ENCODE results near the gene CITED2.

CITED2 gene

GRCh38 chr6:139406577-139407343 lies 32.3 kb upstream of the CITED2 start:
- DNase-seq (ENCODE audit: low read depth, low spot score), result no peak
- Histone ChIP-seq H3K4me1 (ENCODE audit: control insufficient read depth, insufficient read depth, low read length) (peaks cover 1% of the 10 kb centered on the region; the same call in 1 of the 2 replicates), H3K27ac (ENCODE audit: low read length) (no peak overlapping the region), H3K27me3 (ENCODE audit: control insufficient read depth, insufficient read depth, low read length) (no peaks in the 10 kb centered on the region), H3K9me3 (ENCODE audit: control insufficient read depth, insufficient read depth, low read length) (no peaks in the 10 kb centered on the region), H3K36me3 (ENCODE audit: control insufficient read depth, insufficient read depth, low read length) (no peaks in the 10 kb centered on the region), H3K4me3 (ENCODE audit: low read length) (no peak overlapping the region)
- no CpG with 5 or more reads among the region's 4 CpGs for WGBS (ENCODE audit: insufficient coverage, insufficient read length)

GRCh38 chr6:139402876-139403386 lies 28.5 kb upstream of the CITED2 start:
- Histone ChIP-seq H3K4me1 (ENCODE audit: control insufficient read depth, insufficient read depth, low read length) (peaks cover 1% of the 10 kb centered on the region; the same call in 1 of the 2 replicates), H3K4me3 (ENCODE audit: low read length) (no peak overlapping the region), H3K36me3 (ENCODE audit: control insufficient read depth, insufficient read depth, low read length) (no peaks in the 10 kb centered on the region), H3K27me3 (ENCODE audit: control insufficient read depth, insufficient read depth, low read length) (peaks cover 6% of the 10 kb centered on the region; the same call in 1 of the 2 replicates), H3K9me3 (ENCODE audit: control insufficient read depth, insufficient read depth, low read length) (no peaks in the 10 kb centered on the region), H3K27ac (ENCODE audit: low read length) (no peak overlapping the region)
- no peak for DNase-seq (ENCODE audit: low read depth, low spot score)
- no CpG with 5 or more reads among the region's 7 CpGs for WGBS (ENCODE audit: insufficient coverage, insufficient read length)

GRCh38 chr6:139398658-139399057 lies 24.2 kb upstream of the CITED2 start:
- no CpG with 5 or more reads among the region's 1 CpG for WGBS (ENCODE audit: insufficient coverage, insufficient read length)
- H3K4me1 ChIP-seq (ENCODE audit: control insufficient read depth, insufficient read depth, low read length), result no peaks in the 10 kb centered on the region; the same call in 1 of the 2 replicates
- H3K27ac ChIP-seq (ENCODE audit: low read length), result no peak overlapping the region
- H3K36me3 ChIP-seq (ENCODE audit: control insufficient read depth, insufficient read depth, low read length), result no peaks in the 10 kb centered on the region
- peaks cover 18% of the 10 kb centered on the region; the same call in 1 of the 2 replicates for H3K27me3 ChIP-seq (ENCODE audit: control insufficient read depth, insufficient read depth, low read length)
- no peaks in the 10 kb centered on the region for H3K9me3 ChIP-seq (ENCODE audit: control insufficient read depth, insufficient read depth, low read length)
- no peak for DNase-seq (ENCODE audit: low read depth, low spot score)
- H3K4me3 ChIP-seq (ENCODE audit: low read length), result no peak overlapping the region

GRCh38 chr6:139395891-139396301 lies 21.4 kb upstream of the CITED2 start:
- H3K4me3 ChIP-seq (ENCODE audit: low read length), result no peak overlapping the region
- H3K4me1 ChIP-seq (ENCODE audit: control insufficient read depth, insufficient read depth, low read length), result no peaks in the 10 kb centered on the region; the same call in 1 of the 2 replicates
- H3K36me3 ChIP-seq (ENCODE audit: control insufficient read depth, insufficient read depth, low read length), result no peaks in the 10 kb centered on the region
- H3K27me3 ChIP-seq (ENCODE audit: control insufficient read depth, insufficient read depth, low read length), result peaks cover 18% of the 10 kb centered on the region; the same call in 1 of the 2 replicates
- DNase-seq (ENCODE audit: low read depth, low spot score), result no peak
- no peaks in the 10 kb centered on the region for H3K9me3 ChIP-seq (ENCODE audit: control insufficient read depth, insufficient read depth, low read length)
- no peak overlapping the region for H3K27ac ChIP-seq (ENCODE audit: low read length)
- no CpG with 5 or more reads among the region's 9 CpGs for WGBS (ENCODE audit: insufficient coverage, insufficient read length)

- Histone ChIP-seq H3K4me1 (ENCODE audit: control insufficient read depth, insufficient read depth, low read length) (no peaks in the 10 kb centered on the region; the same call in 1 of the 2 replicates), H3K27me3 (ENCODE audit: control insufficient read depth, insufficient read depth, low read length) (peaks cover 18% of the 10 kb centered on the region; the same call in 1 of the 2 replicates), H3K27ac (ENCODE audit: low read length) (no peak overlapping the region), H3K9me3 (ENCODE audit: control insufficient read depth, insufficient read depth, low read length) (no peaks in the 10 kb centered on the region), H3K4me3 (ENCODE audit: low read length) (no peak overlapping the region), H3K36me3 (ENCODE audit: control insufficient read depth, insufficient read depth, low read length) (no peaks in the 10 kb centered on the region)
- no CpG with 5 or more reads among the region's 1 CpG for WGBS (ENCODE audit: insufficient coverage, insufficient read length)
- no peak for DNase-seq (ENCODE audit: low read depth, low spot score)
Measured at GRCh38 chr6:139395371-139395770, 20.9 kb upstream of the CITED2 start.

- no peak for DNase-seq (ENCODE audit: low read depth, low spot score)
- WGBS (ENCODE audit: insufficient coverage, insufficient read length), result no CpG with 5 or more reads among the region's 1 CpG
- H3K4me3 ChIP-seq (ENCODE audit: low read length), result no peak overlapping the region
- H3K27ac ChIP-seq (ENCODE audit: low read length), result no peak overlapping the region
- H3K9me3 ChIP-seq (ENCODE audit: control insufficient read depth, insufficient read depth, low read length), result no peaks in the 10 kb centered on the region
- H3K36me3 ChIP-seq (ENCODE audit: control insufficient read depth, insufficient read depth, low read length), result no peaks in the 10 kb centered on the region
- no peaks in the 10 kb centered on the region; the same call in 1 of the 2 replicates for H3K4me1 ChIP-seq (ENCODE audit: control insufficient read depth, insufficient read depth, low read length)
- H3K27me3 ChIP-seq (ENCODE audit: control insufficient read depth, insufficient read depth, low read length), result peaks cover 18% of the 10 kb centered on the region; the same call in 1 of the 2 replicates
Measured at GRCh38 chr6:139394027-139394649, 19.7 kb upstream of the CITED2 start.

GRCh38 chr6:139392794-139393193 lies 18.3 kb upstream of the CITED2 start:
- Histone ChIP-seq H3K27me3 (ENCODE audit: control insufficient read depth, insufficient read depth, low read length) (peaks cover 11% of the 10 kb centered on the region; the same call in 1 of the 2 replicates), H3K4me1 (ENCODE audit: control insufficient read depth, insufficient read depth, low read length) (no peaks in the 10 kb centered on the region; the same call in 1 of the 2 replicates), H3K27ac (ENCODE audit: low read length) (no peak overlapping the region), H3K4me3 (ENCODE audit: low read length) (no peak overlapping the region), H3K36me3 (ENCODE audit: control insufficient read depth, insufficient read depth, low read length) (no peaks in the 10 kb centered on the region), H3K9me3 (ENCODE audit: control insufficient read depth, insufficient read depth, low read length) (no peaks in the 10 kb centered on the region)
- no peak for DNase-seq (ENCODE audit: low read depth, low spot score)
- no CpG with 5 or more reads among the region's 1 CpG for WGBS (ENCODE audit: insufficient coverage, insufficient read length)

GRCh38 chr6:139391709-139392108 lies 17.3 kb upstream of the CITED2 start:
- H3K36me3 ChIP-seq (ENCODE audit: control insufficient read depth, insufficient read depth, low read length), result no peaks in the 10 kb centered on the region
- H3K9me3 ChIP-seq (ENCODE audit: control insufficient read depth, insufficient read depth, low read length), result no peaks in the 10 kb centered on the region
- no peak for DNase-seq (ENCODE audit: low read depth, low spot score)
- no CpG with 5 or more reads among the region's 3 CpGs for WGBS (ENCODE audit: insufficient coverage, insufficient read length)
- H3K4me1 ChIP-seq (ENCODE audit: control insufficient read depth, insufficient read depth, low read length), result no peaks in the 10 kb centered on the region; the same call in 1 of the 2 replicates
- H3K27me3 ChIP-seq (ENCODE audit: control insufficient read depth, insufficient read depth, low read length), result peaks cover 6% of the 10 kb centered on the region; the same call in 1 of the 2 replicates
- no peak overlapping the region for H3K27ac ChIP-seq (ENCODE audit: low read length)
- H3K4me3 ChIP-seq (ENCODE audit: low read length), result no peak overlapping the region

- no peak overlapping the region for H3K4me3 ChIP-seq (ENCODE audit: low read length)
- peaks cover 5% of the 10 kb centered on the region; the same call in 1 of the 2 replicates for H3K27me3 ChIP-seq (ENCODE audit: control insufficient read depth, insufficient read depth, low read length)
- H3K9me3 ChIP-seq (ENCODE audit: control insufficient read depth, insufficient read depth, low read length), result no peaks in the 10 kb centered on the region
- DNase-seq (ENCODE audit: low read depth, low spot score), result no peak
- H3K36me3 ChIP-seq (ENCODE audit: control insufficient read depth, insufficient read depth, low read length), result no peaks in the 10 kb centered on the region
- WGBS (ENCODE audit: insufficient coverage, insufficient read length), result no CpG with 5 or more reads among the region's 2 CpGs
- no peak overlapping the region for H3K27ac ChIP-seq (ENCODE audit: low read length)
- H3K4me1 ChIP-seq (ENCODE audit: control insufficient read depth, insufficient read depth, low read length), result no peaks in the 10 kb centered on the region
Measured at GRCh38 chr6:139390447-139390846, 16.0 kb upstream of the CITED2 start.

GRCh38 chr6:139388384-139388783 lies 13.9 kb upstream of the CITED2 start:
- Histone ChIP-seq H3K27ac (ENCODE audit: low read length) (no peak overlapping the region), H3K4me3 (ENCODE audit: low read length) (no peak overlapping the region), H3K27me3 (ENCODE audit: control insufficient read depth, insufficient read depth, low read length) (no peaks in the 10 kb centered on the region), H3K36me3 (ENCODE audit: control insufficient read depth, insufficient read depth, low read length) (no peaks in the 10 kb centered on the region), H3K4me1 (ENCODE audit: control insufficient read depth, insufficient read depth, low read length) (no peaks in the 10 kb centered on the region), H3K9me3 (ENCODE audit: control insufficient read depth, insufficient read depth, low read length) (no peaks in the 10 kb centered on the region)
- DNase-seq (ENCODE audit: low read depth, low spot score), result no peak
- no CpG with 5 or more reads among the region's 2 CpGs for WGBS (ENCODE audit: insufficient coverage, insufficient read length)

Measured in iPS DF 6.9 (cell line).